ENCODE data around the gene ZC3H4. TPM values are rescaled to one million over a fixed set of nuclear protein-coding genes. Genes with fewer than 3 reads are reported as not detected.
A peak's percentile ranks its signal among the peaks of the same experiment; 100 is the strongest.

The ZC3H4 gene
- total and polyA plus RNA-seq, 2 donors (not counting 1 experiment from before 2014, with no cell fraction given): 8.4 to 13.5 TPM

DNA sequence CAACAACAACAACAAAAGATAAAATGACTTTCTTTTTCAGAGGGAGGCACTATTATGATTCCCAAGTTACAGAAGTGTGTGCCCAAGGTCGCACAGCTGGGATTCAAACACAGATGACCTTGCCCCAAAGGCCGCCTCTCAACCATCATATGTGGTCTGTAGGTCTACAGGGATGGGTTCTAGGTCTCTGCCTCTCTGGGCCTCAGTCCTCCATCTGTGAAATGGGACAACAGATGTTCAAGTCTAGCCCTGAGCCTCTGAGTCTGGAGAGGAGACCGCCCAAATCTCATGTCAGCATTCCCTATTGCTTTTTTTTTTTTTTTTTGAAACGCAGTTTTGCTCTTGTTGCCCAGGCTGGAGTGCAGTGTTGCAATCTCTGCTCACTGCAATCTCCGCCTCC lies 89.1 kb downstream of the ZC3H4 start:
- no peak overlapping the region for H3K9ac ChIP-seq (ENCODE audit: insufficient read depth, low read length)
- H3K27ac ChIP-seq (ENCODE audit: insufficient read depth, low read length): no peak overlapping the region
- no peak for TF ChIP-seq EZH2 (IDR thresholded peaks at IDR 0.05; ENCODE audit: low read length, missing control alignments)
- TF ChIP-seq, protein P1, sequence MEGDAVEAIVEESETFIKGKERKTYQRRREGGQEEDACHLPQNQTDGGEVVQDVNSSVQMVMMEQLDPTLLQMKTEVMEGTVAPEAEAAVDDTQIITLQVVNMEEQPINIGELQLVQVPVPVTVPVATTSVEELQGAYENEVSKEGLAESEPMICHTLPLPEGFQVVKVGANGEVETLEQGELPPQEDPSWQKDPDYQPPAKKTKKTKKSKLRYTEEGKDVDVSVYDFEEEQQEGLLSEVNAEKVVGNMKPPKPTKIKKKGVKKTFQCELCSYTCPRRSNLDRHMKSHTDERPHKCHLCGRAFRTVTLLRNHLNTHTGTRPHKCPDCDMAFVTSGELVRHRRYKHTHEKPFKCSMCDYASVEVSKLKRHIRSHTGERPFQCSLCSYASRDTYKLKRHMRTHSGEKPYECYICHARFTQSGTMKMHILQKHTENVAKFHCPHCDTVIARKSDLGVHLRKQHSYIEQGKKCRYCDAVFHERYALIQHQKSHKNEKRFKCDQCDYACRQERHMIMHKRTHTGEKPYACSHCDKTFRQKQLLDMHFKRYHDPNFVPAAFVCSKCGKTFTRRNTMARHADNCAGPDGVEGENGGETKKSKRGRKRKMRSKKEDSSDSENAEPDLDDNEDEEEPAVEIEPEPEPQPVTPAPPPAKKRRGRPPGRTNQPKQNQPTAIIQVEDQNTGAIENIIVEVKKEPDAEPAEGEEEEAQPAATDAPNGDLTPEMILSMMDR (conservative IDR thresholded peaks at IDR 0.05 in 1 of 2, IDR thresholded peaks at IDR 0.05 in 1 of 2; ENCODE audit: low read depth in 1 of 2, low read length in 2 of 2): no peak
- no peaks in the 10 kb centered on the region for H3K4me1 ChIP-seq (ENCODE audit: control insufficient read depth, extremely low read depth, insufficient read depth, low read length)
- H3K79me2 ChIP-seq (ENCODE audit: control insufficient read depth, insufficient read depth, low read length): no peaks in the 10 kb centered on the region
- H3K4me3 ChIP-seq (replicated peaks in 1 of 4; ENCODE audit: control extremely low read depth in 1 of 4, insufficient read depth in 1 of 4, low read depth in 3 of 4, low read length in 4 of 4): no peak overlapping the region
- H3K36me3 ChIP-seq (ENCODE audit: control insufficient read depth, insufficient read depth, low read length): no peaks in the 10 kb centered on the region
- H3K9me3 ChIP-seq (ENCODE audit: control insufficient read depth, insufficient read depth, low read depth, low read length): no peaks in the 10 kb centered on the region
- H2AFZ ChIP-seq (ENCODE audit: low read length): no peak overlapping the region
- H3K27me3 ChIP-seq (ENCODE audit: control insufficient read depth, insufficient read depth, low read length): peaks cover 38% of the 10 kb centered on the region
- no peak for DNase-seq (ENCODE audit: low read depth in 2 of 2)
- H3K4me2 ChIP-seq (ENCODE audit: extremely low read depth, insufficient read depth, low read length): no peak overlapping the region
- no peaks in the 10 kb centered on the region for H4K20me1 ChIP-seq (ENCODE audit: control insufficient read depth, extremely low read depth, insufficient read depth, low read length)

DNA sequence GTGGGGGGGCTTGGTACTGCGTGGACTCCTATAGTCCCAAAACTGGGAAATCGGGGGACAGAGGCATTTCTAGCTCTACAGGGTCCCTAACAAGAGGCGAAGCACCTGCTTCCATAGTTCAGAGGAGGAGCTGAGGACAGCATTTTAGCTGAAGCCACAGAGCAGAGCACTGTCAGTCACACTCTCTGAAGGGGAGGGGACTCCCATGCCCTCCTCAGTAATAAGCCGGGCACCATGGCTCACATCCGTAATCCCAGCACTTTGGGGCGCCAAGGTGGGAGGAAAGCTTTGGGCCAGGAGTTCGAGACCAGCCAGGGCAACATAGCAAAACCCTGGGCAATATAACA lies 90.2 kb downstream of the ZC3H4 start:
- Histone ChIP-seq H3K9me3 (ENCODE audit: control insufficient read depth, insufficient read depth, low read depth, low read length) (no peaks in the 10 kb centered on the region), H3K27me3 (ENCODE audit: control insufficient read depth, insufficient read depth, low read length) (peaks cover 35% of the 10 kb centered on the region), H3K4me1 (ENCODE audit: control insufficient read depth, extremely low read depth, insufficient read depth, low read length) (no peaks in the 10 kb centered on the region), H3K36me3 (ENCODE audit: control insufficient read depth, insufficient read depth, low read length) (no peaks in the 10 kb centered on the region), H4K20me1 (ENCODE audit: control insufficient read depth, extremely low read depth, insufficient read depth, low read length) (no peaks in the 10 kb centered on the region), H2AFZ (ENCODE audit: low read length) (no peak overlapping the region), H3K4me3 (replicated peaks in 1 of 4; ENCODE audit: control extremely low read depth in 1 of 4, insufficient read depth in 1 of 4, low read depth in 3 of 4, low read length in 4 of 4) (no peak overlapping the region), H3K27ac (ENCODE audit: insufficient read depth, low read length) (no peak overlapping the region), H3K79me2 (ENCODE audit: control insufficient read depth, insufficient read depth, low read length) (no peaks in the 10 kb centered on the region), H3K9ac (ENCODE audit: insufficient read depth, low read length) (no peak overlapping the region), H3K4me2 (ENCODE audit: extremely low read depth, insufficient read depth, low read length) (no peak overlapping the region)
- DNase-seq (ENCODE audit: low read depth in 2 of 2): no peak
- TF ChIP-seq, protein P1 (conservative IDR thresholded peaks at IDR 0.05 in 1 of 2, IDR thresholded peaks at IDR 0.05 in 1 of 2; ENCODE audit: low read depth in 1 of 2, low read length in 2 of 2): no peak
- TF ChIP-seq EZH2 (IDR thresholded peaks at IDR 0.05; ENCODE audit: low read length, missing control alignments): peak; percentile 40

DNA sequence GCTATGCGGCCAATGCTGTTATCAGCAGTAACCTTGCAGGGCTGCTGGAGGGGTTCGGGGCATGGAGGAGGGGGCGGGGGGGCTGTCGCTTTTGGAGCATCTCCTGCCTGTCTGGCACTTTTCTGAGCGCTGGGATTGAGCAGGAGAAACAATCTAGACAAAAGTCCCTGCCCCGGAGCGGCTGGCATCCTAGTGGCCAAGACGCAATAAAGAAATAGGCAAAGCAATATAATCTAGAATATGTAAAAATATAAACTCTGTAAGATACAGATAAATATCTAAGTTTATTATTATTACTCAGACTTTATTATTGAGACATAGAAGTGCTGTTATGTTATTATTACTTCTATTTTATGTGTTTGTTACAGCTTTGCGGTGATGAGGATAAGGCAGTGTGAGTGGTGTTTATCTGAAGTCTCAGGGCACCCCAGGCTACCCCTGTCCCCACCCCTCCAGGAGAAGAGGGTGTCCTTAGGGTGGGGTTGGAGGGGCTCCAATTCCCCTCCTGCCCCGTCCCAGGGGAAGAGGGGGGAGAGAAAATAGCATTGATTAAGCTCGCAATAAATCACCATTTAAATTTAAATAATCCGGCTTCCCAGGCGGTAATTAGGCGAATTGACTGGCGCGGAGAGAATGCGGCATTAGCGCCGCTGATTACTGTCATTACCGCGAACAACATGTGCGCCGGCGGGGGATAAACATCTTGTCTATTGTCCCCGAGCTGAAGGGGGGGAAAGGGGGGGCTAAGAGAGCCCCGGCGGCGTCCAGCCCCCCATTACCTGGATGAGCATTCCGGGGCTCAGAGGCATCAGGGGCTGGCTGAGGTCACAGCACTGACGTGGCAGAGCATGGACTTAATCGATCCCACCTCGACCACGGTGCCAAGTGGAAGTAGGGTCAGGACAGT lies 90.8 kb downstream of the ZC3H4 start:
- TF ChIP-seq EZH2 (IDR thresholded peaks at IDR 0.05; ENCODE audit: low read length, missing control alignments): no peak
- TF ChIP-seq, protein P1 (conservative IDR thresholded peaks at IDR 0.05 in 1 of 2, IDR thresholded peaks at IDR 0.05 in 1 of 2; ENCODE audit: low read depth in 1 of 2, low read length in 2 of 2): no peak
- no peaks in the 10 kb centered on the region for H3K79me2 ChIP-seq (ENCODE audit: control insufficient read depth, insufficient read depth, low read length)
- no peak overlapping the region for H3K4me3 ChIP-seq (replicated peaks in 1 of 4; ENCODE audit: control extremely low read depth in 1 of 4, insufficient read depth in 1 of 4, low read depth in 3 of 4, low read length in 4 of 4)
- H3K4me2 ChIP-seq (ENCODE audit: extremely low read depth, insufficient read depth, low read length): no peak overlapping the region
- H3K9ac ChIP-seq (ENCODE audit: insufficient read depth, low read length): no peak overlapping the region
- H3K27me3 ChIP-seq (ENCODE audit: control insufficient read depth, insufficient read depth, low read length): peaks cover 31% of the 10 kb centered on the region
- H3K4me1 ChIP-seq (ENCODE audit: control insufficient read depth, extremely low read depth, insufficient read depth, low read length): no peaks in the 10 kb centered on the region
- no peak overlapping the region for H2AFZ ChIP-seq (ENCODE audit: low read length)
- H3K9me3 ChIP-seq (ENCODE audit: control insufficient read depth, insufficient read depth, low read depth, low read length): no peaks in the 10 kb centered on the region
- no peaks in the 10 kb centered on the region for H3K36me3 ChIP-seq (ENCODE audit: control insufficient read depth, insufficient read depth, low read length)
- no peak overlapping the region for H3K27ac ChIP-seq (ENCODE audit: insufficient read depth, low read length)
- no peaks in the 10 kb centered on the region for H4K20me1 ChIP-seq (ENCODE audit: control insufficient read depth, extremely low read depth, insufficient read depth, low read length)
- DNase-seq (ENCODE audit: low read depth in 2 of 2): no peak

Measured in fibroblast of lung (primary cell).